AG10803 (cell line): ENCODE measurements around the gene CHID1.

Experiments used
- DNase-seq: peaks from one replicate; pipeline ENCODE4 v3.0.0; 2010; ENCODE audit warnings: low read depth
- H3K4me3 ChIP-seq: 2 replicates; pipeline ENCODE4 v1.5.1; 2011; ENCODE audit warnings: mild to moderate bottlenecking, low read length, control low read depth
- TF ChIP-seq, protein P1 (sequence below): conservative IDR thresholded peaks from 2 replicates; pipeline ENCODE4 v1.5.1; 2011; ENCODE audit warnings: mild to moderate bottlenecking, low read length, control low read depth, inconsistent platforms

CHID1 gene

DNA sequence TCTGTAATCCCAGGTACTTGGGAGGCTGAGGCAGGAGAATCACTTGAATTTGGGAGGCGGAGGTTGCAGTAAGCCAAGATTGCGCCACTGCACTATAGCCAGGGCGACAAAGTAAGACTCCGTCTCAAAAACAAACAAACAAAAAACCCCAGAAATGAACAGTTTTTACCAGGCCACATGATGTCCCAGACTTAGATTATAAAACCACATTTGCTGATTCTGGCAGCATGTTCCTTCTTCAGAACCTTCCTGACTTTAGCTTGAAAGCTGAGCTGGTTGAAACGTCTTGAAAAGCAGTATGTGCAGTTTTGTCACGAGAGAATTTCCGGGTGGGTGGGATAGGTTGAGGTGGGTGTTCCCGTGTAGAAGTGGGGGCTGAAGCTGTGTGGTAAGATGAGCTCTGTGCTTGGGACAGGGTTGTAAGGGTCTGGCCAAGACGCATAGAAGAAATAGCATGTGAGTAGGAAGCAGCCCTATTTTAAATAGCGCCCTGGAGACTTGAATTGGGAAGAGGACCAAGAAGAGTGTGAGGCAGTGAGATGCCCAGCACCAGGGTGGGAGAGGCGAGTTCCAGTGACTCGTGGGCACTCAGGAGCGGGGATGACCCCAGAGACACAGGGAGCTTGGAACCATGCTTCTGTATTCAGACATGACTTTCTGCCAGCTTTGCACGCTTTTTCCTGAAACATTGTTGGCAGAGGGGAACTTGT is 22.7 kb upstream of the CHID1 start:
- H3K4me3 ChIP-seq, result no peak overlapping the region
- TF ChIP-seq, protein P1, sequence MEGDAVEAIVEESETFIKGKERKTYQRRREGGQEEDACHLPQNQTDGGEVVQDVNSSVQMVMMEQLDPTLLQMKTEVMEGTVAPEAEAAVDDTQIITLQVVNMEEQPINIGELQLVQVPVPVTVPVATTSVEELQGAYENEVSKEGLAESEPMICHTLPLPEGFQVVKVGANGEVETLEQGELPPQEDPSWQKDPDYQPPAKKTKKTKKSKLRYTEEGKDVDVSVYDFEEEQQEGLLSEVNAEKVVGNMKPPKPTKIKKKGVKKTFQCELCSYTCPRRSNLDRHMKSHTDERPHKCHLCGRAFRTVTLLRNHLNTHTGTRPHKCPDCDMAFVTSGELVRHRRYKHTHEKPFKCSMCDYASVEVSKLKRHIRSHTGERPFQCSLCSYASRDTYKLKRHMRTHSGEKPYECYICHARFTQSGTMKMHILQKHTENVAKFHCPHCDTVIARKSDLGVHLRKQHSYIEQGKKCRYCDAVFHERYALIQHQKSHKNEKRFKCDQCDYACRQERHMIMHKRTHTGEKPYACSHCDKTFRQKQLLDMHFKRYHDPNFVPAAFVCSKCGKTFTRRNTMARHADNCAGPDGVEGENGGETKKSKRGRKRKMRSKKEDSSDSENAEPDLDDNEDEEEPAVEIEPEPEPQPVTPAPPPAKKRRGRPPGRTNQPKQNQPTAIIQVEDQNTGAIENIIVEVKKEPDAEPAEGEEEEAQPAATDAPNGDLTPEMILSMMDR, result no peak
- DNase-seq, result peak; percentile 30

DNA sequence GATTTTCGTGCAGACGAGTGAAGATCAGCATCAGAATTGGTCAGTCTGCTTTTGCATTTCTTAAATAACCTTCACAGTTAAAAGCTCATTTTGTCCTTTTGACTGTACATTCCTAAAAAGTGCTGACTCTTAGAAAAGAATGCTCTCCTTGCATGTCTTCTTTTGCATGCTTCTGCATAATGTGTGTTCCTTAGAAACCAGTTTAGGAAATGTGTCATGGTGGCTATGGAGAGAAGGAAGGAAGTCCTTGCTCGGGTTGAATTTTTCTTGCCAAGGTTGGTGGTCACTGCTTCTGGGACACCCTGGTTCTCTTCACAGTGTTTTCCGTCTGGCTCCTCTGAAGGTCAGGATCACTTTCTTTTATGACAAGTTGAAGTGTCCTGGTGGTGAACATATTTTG is 21.8 kb upstream of the CHID1 start:
- TF ChIP-seq, protein P1, result no peak
- H3K4me3 ChIP-seq, result no peak overlapping the region
- peak; percentile 35 for DNase-seq

DNA sequence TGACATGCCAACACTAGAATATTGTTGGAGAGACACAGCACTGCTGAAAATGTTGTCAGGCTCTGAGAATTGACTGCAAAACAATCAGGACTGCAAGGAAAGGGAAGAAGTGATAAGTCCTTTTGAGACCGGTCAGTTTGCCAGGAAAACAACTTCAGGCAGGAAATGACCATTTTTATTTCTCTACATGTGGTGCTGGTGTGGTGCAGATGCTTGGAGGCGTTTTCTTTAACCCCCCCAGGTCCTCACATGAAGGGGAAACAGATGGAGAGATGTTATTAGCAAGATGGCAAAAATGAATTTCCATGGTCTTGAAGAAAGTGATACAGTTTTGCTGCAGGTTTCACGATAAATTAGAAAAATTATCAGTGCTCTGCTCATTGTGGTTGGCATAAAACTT is 20.8 kb upstream of the CHID1 start:
- no peak overlapping the region for H3K4me3 ChIP-seq
- peak; percentile 58 for DNase-seq
- TF ChIP-seq, protein P1, result no peak

DNA sequence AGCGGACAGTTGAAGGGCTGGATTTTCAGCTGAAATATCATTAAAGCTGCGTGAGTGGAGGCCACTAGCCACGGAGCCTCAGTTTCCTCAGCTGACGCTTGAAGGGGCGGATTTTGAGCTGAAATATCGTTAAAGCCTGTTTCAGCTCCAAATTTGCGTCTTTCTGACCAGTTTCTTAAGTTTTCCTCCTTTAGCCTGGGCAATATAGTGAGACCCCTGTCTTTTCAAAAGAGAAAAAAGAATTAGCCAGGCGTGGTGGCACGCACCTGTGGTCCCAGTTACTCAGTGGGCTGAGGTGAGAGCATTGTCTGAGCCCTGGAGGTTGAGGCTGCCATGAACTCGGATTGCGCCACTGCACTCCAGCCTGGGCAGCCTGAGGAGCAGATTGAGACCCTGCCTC is 18.8 kb upstream of the CHID1 start:
- TF ChIP-seq, protein P1, result no peak
- no peak overlapping the region for H3K4me3 ChIP-seq
- DNase-seq, result no peak

DNA sequence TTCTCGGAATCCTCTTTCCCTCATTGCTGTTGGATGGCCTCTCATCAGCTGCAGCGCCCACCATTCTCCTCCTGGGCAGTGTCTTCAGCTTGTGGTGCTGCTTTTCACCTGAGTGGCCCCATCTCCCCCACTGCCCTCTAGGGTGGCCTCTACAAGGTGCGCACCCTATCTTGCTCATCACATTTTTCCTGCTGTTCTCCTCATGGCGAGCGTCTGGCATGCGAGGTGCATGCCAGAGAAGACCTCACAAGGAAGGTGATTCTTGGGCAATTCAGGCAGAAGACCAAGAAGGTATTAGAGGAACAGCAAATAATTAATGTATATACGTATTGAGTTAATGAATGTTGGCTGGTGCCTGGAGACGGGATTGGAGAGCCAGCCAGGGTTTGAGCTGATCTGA is 18.2 kb upstream of the CHID1 start:
- TF ChIP-seq, protein P1, result no peak
- H3K4me3 ChIP-seq, result no peak overlapping the region

DNA sequence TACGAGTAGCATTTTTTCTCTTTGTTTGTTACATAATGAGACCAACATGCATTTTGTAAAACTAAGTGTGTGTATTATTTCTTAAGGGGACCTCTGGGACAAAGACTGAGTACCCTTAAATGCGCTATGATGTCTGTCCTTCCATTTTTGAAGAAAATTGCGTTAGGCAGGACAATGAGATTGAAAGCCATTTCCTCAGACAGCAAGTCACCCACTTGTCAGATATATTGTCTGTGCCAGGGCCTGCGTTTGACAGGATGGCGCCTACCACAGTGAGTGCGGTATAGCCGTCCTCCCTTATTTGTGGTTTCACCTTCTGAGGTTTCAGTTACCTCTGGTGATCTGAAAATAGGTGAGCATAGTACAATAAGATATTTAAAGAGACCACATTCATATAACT is 17.3 kb upstream of the CHID1 start:
- no peak overlapping the region for H3K4me3 ChIP-seq
- no peak for DNase-seq
- TF ChIP-seq, protein P1, result no peak

More for the DNA sequence above, 18.2 kb upstream of the CHID1 start:
- no peak for DNase-seq

DNA sequence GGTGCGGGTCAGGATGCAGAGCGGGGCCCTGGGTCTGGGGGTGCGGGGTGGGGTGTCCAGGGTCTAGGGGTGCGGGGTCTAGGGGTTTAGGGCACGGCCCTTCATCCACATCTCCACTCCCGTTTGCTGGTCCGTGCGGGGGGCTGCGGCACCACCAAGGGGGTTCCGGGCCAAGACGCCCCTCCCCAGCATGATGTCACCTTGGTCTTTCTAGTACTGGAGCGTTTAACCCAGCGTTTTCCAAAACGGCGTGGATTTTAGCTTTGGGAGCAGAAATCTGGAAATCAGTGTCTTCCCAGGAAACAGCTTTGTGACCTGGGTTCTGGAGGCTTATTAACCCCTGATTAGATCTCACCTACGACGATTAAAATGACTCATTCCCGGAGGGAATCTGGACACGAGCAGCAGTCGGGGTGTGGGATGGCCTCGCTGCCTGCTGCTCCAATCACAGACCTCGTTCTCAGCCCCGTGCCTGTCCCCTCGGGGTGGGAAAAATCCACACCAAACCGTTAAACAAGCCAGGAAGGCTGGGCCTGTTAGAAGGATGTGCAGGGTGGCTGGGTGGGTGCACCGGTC is 15.8 kb upstream of the CHID1 start:
- peak overlapping the region; percentile 85 for H3K4me3 ChIP-seq
- TF ChIP-seq, protein P1, result no peak
- peak; percentile 64 for DNase-seq
